NOMO-1 (cell line): ENCODE measurements around the gene GYPE.
"Not testable (repeated sequence)": the region's sequence is repeated elsewhere in the genome, so short reads cannot be mapped to it uniquely, and the experiment has no call there.

ENCODE experiments used
- DNase-seq, 2 experiments: peaks; one replicate each; lab custom pipeline; 2025; ENCODE audit not compliant: unreplicated experiment in 2 of 2; lab: John Stamatoyannopoulos, UW

GYPE gene

DNA sequence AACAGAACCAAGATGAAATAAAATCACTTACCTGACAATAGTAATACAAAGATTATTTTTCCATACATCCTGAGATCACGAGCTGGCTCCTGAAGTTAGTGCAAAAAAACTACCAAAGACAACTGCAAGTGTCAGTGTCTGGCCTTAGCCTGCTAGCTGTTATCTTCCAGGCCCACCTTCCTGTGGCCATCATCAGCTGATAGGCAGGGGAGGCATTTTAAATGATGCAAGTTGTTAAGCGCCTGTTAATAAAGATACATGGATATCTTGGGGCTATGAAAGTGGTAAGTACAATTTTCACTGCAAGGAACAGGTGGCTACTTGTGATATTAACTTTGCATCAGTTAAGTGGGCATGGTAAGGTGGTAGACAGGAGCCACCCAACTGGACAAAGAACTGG lies at the start of gene GYPE:
Gene GYPE, minus strand, starts transcription at position 120 of the 400 bp plus-strand sequence. Its CDS starts 52 bp downstream, at position 68.
- not testable (repeated sequence) for DNase-seq

DNA sequence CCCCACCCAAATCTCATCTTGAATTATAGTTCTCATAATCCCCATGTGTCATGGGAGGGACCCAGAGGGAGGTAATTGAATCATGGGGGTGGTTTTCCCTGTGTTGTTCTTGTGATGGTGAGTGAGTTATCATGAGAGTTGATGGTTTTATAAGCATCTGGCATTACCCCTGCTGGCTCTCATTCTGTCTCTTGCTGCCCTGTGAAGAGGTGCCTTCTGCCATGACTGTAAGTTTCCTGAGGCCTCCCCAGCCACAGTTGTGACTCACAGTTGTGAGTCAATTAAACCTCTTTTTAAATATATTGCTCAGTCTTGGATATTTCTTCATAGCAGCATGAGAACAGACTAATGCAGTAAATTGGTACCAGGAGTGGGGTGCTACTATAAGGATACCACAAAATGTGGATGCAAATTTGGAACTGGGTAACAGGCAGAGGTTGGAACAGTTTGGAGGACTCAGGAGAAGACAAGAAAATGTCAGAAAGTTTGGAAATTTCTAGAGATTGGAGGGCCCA lies 46.2 kb upstream of the GYPE start:
- DNase-seq: not testable (repeated sequence)

DNA sequence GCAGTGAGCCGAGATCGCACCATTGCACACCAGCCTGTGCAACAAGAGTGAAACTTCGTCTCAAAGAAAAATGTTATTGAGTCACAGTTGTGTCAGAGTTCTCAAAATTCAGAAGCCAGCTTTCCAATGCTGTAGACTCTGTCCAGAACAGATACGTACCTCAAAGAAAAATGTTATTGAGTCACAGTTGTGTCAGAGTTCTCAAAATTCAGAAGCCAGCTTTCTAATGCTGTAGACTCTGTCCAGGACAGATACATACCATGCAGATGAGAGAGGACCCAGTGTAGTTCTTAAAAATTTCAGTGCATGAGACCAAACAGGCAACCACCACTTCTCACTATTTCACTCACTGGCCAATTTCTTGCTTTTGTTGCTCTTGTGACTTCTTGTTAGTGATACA lies 45.6 kb upstream of the GYPE start:
- DNase-seq: not testable (repeated sequence)

DNA sequence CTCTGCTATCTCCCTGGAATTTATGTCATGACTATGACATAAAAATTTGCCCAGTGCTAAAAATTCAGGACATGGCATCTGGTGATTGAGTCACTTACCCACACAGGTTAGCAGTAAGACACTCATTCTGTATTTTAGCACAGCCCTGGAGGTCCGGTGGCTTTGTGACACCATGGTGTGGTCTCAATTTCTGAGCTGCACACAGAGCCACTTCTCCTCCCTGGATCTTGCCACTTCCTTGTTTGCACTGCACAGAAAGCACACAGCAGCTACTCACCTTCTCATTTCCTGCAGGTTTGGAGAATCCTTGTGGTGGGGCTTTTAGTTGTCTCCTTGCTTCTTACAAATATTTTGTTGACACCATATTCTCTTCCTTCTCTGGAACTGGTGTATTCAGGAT lies 44.8 kb upstream of the GYPE start:
- not testable (repeated sequence) for DNase-seq

GRCh38 chr4:143947493-143947892 lies 42.1 kb upstream of the GYPE start:
- not testable (repeated sequence) for DNase-seq

DNA sequence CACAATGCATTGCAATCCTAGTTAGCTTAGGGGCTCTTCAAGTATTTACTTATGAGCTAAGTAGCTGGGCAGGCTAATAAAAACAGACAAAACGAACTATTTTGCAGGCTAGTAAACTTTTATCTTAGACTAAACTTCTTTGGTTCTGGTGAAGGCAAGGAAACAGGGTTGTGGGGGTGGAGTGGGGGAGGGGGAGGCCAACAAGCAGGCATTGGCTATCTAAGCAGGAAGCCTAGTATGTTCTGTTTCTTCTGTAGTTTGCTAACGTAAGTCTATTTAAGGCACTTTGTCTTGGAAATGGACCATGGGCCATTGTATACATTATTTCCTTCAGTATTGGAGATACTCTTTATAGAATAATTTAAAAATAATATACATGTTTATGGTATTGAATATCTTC lies 35.3 kb upstream of the GYPE start:
- DNase-seq: not testable (repeated sequence)

- DNase-seq: no peak
These were observed 34.2 kb upstream of the GYPE start for GRCh38 chr4:143939528-143939927.

DNA sequence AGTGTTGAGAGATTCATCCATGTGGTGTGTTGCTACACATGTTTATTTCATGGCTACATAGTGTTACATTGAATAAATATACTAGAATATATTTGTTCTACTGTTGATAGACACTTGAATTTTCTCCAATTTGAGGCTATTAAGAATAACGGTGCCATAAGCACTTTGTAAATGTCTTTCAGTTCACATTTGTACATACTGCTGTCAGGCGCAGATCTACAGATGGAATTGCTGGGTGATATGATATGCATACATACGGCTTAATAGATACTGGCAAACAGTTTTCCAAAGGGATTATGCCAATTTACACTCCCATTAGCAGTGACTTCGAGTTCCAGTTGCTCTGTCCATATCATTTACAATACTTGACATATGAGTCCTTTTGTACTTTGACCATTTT lies 33.5 kb upstream of the GYPE start:
- not testable (repeated sequence) for DNase-seq

- no peak for DNase-seq
These were observed 15.8 kb upstream of the GYPE start for GRCh38 chr4:143921181-143921580.

DNA sequence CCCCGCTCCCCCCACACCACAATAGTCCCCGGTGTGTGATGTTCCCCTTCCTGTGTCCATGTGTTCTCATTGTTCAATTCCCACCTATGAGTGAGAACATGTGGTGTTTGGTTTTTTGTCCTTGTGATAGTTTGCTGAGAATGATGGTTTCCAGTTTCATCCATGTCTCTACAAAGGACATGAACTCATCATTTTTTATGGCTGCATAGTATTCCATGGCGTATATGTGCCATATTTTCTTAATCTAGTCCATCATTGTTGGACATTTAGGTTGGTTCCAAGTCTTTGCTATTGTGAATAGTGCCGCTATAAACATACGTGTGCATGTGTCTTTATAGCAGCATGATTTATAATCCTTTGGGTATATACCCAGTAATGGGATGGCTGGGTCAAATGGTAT lies 11.1 kb upstream of the GYPE start:
- DNase-seq: not testable (repeated sequence)

GRCh38 chr4:143912478-143912877 lies 7.1 kb upstream of the GYPE start:
- DNase-seq: not testable (repeated sequence)

DNA sequence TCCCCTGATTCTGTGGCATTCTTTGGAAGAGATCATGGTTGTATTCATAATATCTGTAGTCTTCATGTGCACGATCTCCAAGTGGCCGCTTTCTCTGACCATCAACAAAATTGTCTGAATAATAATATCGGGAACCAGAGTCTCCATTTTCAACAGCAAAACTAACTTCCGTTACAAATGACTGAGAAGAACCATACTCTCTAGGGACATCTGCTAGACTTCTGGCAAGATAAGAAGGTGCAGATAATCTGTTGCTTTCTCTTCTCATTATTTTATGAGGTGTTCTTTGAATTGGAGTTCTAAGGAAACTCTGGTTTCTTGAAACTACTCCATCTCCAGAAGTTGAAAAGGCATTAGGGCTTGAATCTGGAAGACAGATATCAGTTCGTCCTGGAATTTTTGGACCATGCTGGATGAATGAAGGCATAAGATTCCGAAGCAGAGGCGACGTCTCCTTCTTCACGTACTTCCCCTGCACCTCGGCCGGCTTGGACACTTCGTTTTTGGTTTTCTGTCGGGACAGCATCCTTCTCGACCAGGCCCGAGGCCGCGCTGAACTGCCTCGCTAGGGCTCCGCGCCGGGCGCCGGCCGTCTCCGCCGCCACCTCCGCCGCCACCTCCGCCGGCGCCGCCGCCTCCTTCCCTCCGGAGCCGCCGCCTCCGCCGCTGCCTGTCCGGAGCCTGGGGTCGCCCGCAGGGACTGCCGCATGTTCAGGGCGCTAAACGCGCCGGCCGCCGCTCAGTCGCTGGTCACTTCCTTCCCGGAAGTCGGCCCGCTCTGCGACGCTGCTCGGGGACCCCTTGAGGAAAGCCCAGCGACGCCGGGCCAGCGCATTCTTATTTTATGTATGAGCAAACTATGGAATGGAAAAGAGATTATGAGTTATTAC lies 6.4 kb upstream of the GYPE start:
- DNase-seq: not testable (repeated sequence)

- not testable (repeated sequence) for DNase-seq
These were observed 5.5 kb upstream of the GYPE start for GRCh38 chr4:143910906-143911305.

DNA sequence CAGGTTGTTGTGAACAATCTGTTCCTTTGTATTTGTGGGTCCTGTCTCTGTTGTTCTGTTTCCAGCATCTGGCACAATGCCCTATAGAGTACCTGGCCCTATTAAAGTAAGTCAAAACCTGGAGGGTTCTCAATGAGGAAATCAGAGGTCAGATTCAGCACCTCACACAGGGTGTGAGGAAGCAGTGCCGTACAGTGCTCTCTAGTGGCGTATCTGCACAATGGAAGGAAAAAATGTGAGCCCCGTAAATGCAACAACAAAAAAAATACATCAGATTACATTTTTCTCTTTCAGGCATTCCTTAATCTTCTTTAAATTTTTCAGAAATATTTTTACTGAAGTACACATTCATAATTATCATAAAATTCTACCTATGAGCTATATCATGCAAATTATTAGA lies 2.5 kb upstream of the GYPE start:
- not testable (repeated sequence) for DNase-seq

DNA sequence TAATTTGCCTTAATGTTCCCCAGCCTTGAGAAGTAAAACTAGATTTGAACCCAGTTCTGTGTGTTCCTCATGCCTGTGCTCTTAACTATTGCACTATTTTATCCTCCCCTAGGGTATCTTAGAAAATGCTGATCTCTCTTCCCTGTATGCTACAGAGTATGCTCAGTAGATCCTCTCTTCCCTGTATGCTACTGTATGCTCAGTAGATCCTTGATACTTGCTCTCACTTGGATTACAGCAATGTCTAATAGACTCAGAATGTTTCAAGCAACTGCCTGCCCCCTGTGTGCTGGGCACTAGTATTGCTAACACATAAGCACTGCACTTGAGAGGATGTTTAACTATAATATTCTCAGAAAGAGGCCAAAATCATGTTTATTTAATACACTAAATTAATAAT lies 928 bp downstream of the GYPE start:
- not testable (repeated sequence) for DNase-seq

DNA sequence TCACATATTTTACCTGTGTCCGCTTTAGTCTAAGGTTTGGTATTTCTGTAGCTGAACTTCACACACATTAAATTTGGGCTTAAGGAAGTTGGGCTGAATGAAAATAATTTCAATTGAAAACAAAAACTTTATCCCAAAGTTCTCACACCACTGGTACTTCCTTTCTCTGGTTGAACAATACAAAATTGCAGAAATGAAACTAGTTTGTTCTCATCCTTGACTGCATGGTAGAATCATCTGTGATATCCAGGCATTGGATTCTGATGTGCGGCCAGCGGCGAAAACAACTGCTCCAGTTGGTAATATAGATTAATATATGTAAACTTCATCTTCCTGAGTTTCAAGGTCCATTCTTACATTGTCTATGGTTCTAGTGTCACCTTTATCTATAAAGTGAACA lies 15.0 kb downstream of the GYPE start:
- DNase-seq: not testable (repeated sequence)

DNA sequence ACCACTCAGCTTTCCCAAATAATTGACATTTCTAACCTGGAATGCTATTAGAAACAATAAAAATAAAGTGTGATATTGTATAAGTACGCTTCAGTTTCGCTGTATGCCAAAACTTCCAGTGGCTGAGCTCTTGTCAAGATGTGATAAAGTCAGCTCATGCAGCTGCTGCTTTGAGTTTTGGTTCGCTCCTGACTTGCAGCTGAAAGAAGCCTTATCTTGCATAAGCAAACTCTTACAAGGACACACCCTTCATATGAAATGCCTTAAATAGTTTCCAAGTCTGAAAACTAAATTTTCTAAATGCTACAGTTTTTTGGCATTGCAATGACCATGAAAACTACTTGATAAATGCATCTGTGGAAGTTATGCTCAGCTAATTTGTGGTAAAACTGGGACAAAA lies 17.2 kb downstream of the GYPE start:
- not testable (repeated sequence) for DNase-seq

DNA sequence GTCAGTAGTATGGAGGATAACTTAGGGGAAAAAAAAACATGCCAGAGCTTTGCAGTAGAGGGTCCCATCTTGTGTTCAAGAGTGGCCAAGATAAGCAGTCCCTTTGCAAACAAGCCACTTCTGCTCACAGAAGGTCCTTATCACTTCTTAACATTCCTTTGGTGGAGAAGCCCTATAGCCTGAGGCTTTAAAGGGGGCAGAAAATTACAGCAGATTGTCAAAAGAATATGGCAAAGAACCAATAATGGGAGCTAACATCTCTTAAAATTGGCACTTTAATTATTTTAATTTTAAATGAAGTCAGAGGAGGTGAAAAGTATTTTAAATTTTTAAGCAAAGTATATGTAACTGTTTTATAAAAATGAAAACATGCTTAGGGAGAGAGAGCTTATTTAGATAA lies 20.4 kb downstream of the GYPE start:
- not testable (repeated sequence) for DNase-seq

DNA sequence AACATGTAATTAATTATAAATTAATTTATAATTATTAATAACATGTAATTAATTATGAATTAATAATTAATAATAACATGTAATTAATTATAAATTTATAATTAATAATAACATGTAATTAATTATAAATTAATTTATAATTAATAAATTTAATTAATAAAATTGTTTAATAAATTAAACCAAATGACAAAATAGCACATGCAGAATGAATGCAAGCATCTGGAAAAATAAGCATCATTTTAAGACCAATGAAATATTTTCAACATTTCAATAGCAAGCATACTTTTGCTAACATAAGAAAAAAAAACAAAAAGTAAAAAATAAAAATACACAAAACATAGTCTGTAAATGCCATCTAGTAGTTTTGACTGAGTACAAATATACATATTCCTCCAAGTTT lies 21.8 kb downstream of the GYPE start:
- no peak for DNase-seq

DNA sequence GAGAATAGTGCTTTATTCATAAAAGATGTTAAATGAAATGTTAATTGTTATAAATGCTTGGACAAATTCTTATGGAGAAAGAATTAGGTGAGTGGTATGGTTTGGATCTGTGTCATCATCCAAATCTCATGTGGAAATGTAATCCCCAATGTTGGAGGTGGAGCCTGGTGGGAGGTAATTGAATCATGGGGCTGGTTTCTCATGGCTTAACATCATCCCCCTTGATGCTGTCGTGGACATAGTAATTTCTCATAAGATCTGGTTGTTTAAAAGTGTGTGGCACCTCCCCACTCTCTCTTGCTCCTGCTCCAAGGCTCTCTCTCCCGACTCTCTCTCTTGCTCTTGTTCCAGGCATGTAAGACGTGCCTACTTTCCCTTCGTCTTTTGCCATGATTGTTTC lies 22.5 kb downstream of the GYPE start:
- no peak for DNase-seq

GRCh38 chr4:143879561-143879960 lies 25.8 kb downstream of the GYPE start:
- not testable (repeated sequence) for DNase-seq

GRCh38 chr4:143875357-143875756 lies 30.0 kb downstream of the GYPE start:
- not testable (repeated sequence) for DNase-seq
